ENCODE data around the gene FKBP7. TPM values are rescaled to one million over a fixed set of nuclear protein-coding genes. Genes with fewer than 3 reads are reported as not detected.

The FKBP7 gene
- total RNA-seq, 2 experiments from 2014 or later, result 8.3 to 8.5 TPM

GRCh38 chr2:178491612-178492011, 13.2 kb upstream of the FKBP7 start:
- intact Hi-C loops (cut with micrococcal nuclease; ENCODE audit: unreplicated experiment), result no loop called here

GRCh38 chr2:178485356-178485755, 7.0 kb upstream of the FKBP7 start:
- Histone ChIP-seq H3K27ac (ENCODE audit: low read depth, low read length, poor library complexity, severe bottlenecking) (no peak overlapping the region), H3K4me2 (ENCODE audit: low read length) (no peak overlapping the region), H2AFZ (ENCODE audit: low read length) (no peak overlapping the region), H3K9me3 (ENCODE audit: low read length) (no peaks in the 10 kb centered on the region), H3K4me3 (ENCODE audit: low read depth, low read length, poor library complexity, severe bottlenecking) (no peak overlapping the region), H3K36me3 (ENCODE audit: insufficient read depth, low read length) (peaks cover 28% of the 10 kb centered on the region), H3K4me1 (ENCODE audit: insufficient read depth, low read length, poor library complexity, severe bottlenecking) (peaks cover 18% of the 10 kb centered on the region), H4K20me1 (ENCODE audit: insufficient read depth, low read length) (peaks cover 20% of the 10 kb centered on the region), H3K9me2 (ENCODE audit: insufficient read depth, low read length) (no peaks in the 10 kb centered on the region), H3K79me2 (ENCODE audit: insufficient read depth, low read depth, low read length) (peaks cover 42% of the 10 kb centered on the region)
- CTCF ChIA-PET (ENCODE audit: unreplicated experiment), result no interaction called here
- no TSS peak for BruUV-seq (replicated peaks)
- no peak for TF ChIP-seq EZH2phosphoT487 (IDR thresholded peaks at IDR 0.05; ENCODE audit: borderline replicate concordance, low read depth, low read length)
- POLR2A ChIA-PET, result no interaction called here
- DNase-seq (ENCODE audit: low spot score), result no peak
- intact Hi-C loops (cut with micrococcal nuclease; ENCODE audit: unreplicated experiment), result no loop called here

More at GRCh38 chr2:178491612-178492011, 13.2 kb upstream of the FKBP7 start:
- H3K9me3 ChIP-seq (ENCODE audit: low read length), result no peaks in the 10 kb centered on the region
- TF ChIP-seq CTCF (conservative IDR thresholded peaks at IDR 0.05; ENCODE audit: low read length), result no peak
- no peak for TF ChIP-seq EZH2phosphoT487 (IDR thresholded peaks at IDR 0.05; ENCODE audit: borderline replicate concordance, low read depth, low read length)
- no peak overlapping the region for H3K27ac ChIP-seq (ENCODE audit: low read depth, low read length, poor library complexity, severe bottlenecking)
- H3K36me3 ChIP-seq (ENCODE audit: insufficient read depth, low read length), result peaks cover 68% of the 10 kb centered on the region
- no peak overlapping the region for H3K4me2 ChIP-seq (ENCODE audit: low read length)
- POLR2A ChIA-PET, result interaction anchor here (0.6 kb wide), 1 partner anchor 9 kb away, joined by 3 read pairs; no protein-coding TSS in a partner anchor
- H3K9me2 ChIP-seq (ENCODE audit: insufficient read depth, low read length), result no peaks in the 10 kb centered on the region
- BruUV-seq (replicated peaks), result no TSS peak
- no peaks in the 10 kb centered on the region; the same call in 1 of the 2 replicates for H4K20me1 ChIP-seq (ENCODE audit: insufficient read depth, low read length)
- no peaks in the 10 kb centered on the region for H3K79me2 ChIP-seq (ENCODE audit: insufficient read depth, low read depth, low read length)
- H3K4me1 ChIP-seq (ENCODE audit: insufficient read depth, low read length, poor library complexity, severe bottlenecking), result no peaks in the 10 kb centered on the region
- H2AFZ ChIP-seq (ENCODE audit: low read length), result no peak overlapping the region
- CTCF ChIA-PET (ENCODE audit: unreplicated experiment), result no interaction called here
- H3K4me3 ChIP-seq (ENCODE audit: low read depth, low read length, poor library complexity, severe bottlenecking), result no peak overlapping the region
- DNase-seq (ENCODE audit: low spot score), result no peak

GRCh38 chr2:178484245-178485041, 6.0 kb upstream of the FKBP7 start:
- H3K4me3 ChIP-seq (ENCODE audit: low read depth, low read length, poor library complexity, severe bottlenecking), result no peak overlapping the region
- H3K27ac ChIP-seq (ENCODE audit: low read depth, low read length, poor library complexity, severe bottlenecking), result no peak overlapping the region
- peaks cover 42% of the 10 kb centered on the region for H3K79me2 ChIP-seq (ENCODE audit: insufficient read depth, low read depth, low read length)
- intact Hi-C loops (cut with micrococcal nuclease; ENCODE audit: unreplicated experiment), result no loop called here
- no peak overlapping the region for H3K4me2 ChIP-seq (ENCODE audit: low read length)
- peaks cover 25% of the 10 kb centered on the region for H3K4me1 ChIP-seq (ENCODE audit: insufficient read depth, low read length, poor library complexity, severe bottlenecking)
- TF ChIP-seq EZH2phosphoT487 (IDR thresholded peaks at IDR 0.05; ENCODE audit: borderline replicate concordance, low read depth, low read length) (no peak), CTCF (conservative IDR thresholded peaks at IDR 0.05; ENCODE audit: low read length) (no peak)
- H3K9me3 ChIP-seq (ENCODE audit: low read length), result no peaks in the 10 kb centered on the region
- DNase-seq (ENCODE audit: low spot score), result no peak
- peaks cover 20% of the 10 kb centered on the region for H4K20me1 ChIP-seq (ENCODE audit: insufficient read depth, low read length)
- peaks cover 25% of the 10 kb centered on the region for H3K36me3 ChIP-seq (ENCODE audit: insufficient read depth, low read length)
- no TSS peak for BruUV-seq (replicated peaks)
- H2AFZ ChIP-seq (ENCODE audit: low read length), result no peak overlapping the region
- POLR2A ChIA-PET, result no interaction called here
- CTCF ChIA-PET (ENCODE audit: unreplicated experiment), result no interaction called here
- no peaks in the 10 kb centered on the region for H3K9me2 ChIP-seq (ENCODE audit: insufficient read depth, low read length)

Measured in OCI-LY7 (cell line).